HCT116 (cell line): ENCODE results near the gene TIMM10. TPM values are rescaled to one million over a fixed set of nuclear protein-coding genes. Genes with fewer than 3 reads are reported as not detected.
A peak's percentile ranks its signal among the peaks of the same experiment; 100 is the strongest.

Experiments
- ATAC-seq: fragments of 200-7000 bp; cut with Tn5 transposase; 2 replicates; pipeline ENCODE4 v1.9.1; 2020; ENCODE audit warnings: mild to moderate bottlenecking, moderate library complexity
- BruUV-seq: library from RNA; stranded (reverse); fragments of 400-500 nt; replicated peaks from 2 replicates; lab custom pipeline; 2021; lab: Mats Ljungman, UMichigan
- CTCF ChIA-PET: fragments of 300-600 bp; sonication (Branson Sonifier 250); formaldehyde crosslinking; loops from one replicate; lab custom pipeline; 2021; ENCODE audit warnings: antibody characterized with exemption; lab: Charles Lee
- POLR2A ChIA-PET: fragments of 300-600, 350-600 bp; sonication (Branson Sonifier 250); formaldehyde crosslinking; loops from one replicate; lab custom pipeline; 2021; ENCODE audit warnings: antibody characterized with exemption; lab: Charles Lee
- RAD21 ChIA-PET, 2 experiments: fragments of 300-600 bp; sonication (Branson Sonifier 250); formaldehyde crosslinking; loops; one replicate each; lab custom pipeline; 2023; ENCODE audit warnings: low total read pairs in 2 of 2; ENCODE audit not compliant: uncharacterized antibody in 2 of 2, unreplicated experiment in 2 of 2, low non-redundant PET in 1 of 2; lab: Charles Lee
- DNase-seq: peaks from one replicate; pipeline ENCODE4 v3.0.0-alpha.2; 2010; ENCODE audit warnings: low read depth, low spot score
- H2AFZ ChIP-seq: fragments of 200-600 bp; shearing (Covaris generic), sonication (generic); 2 replicates; pipeline ENCODE4 v1.6.1; 2017; ENCODE audit warnings: low read depth, mixed run types, mixed read lengths, antibody characterized with exemption, low read length; ENCODE audit not compliant: poor library complexity, severe bottlenecking
- H3K27ac ChIP-seq: 2 replicates; pipeline ENCODE4 v1.5.1; 2012; ENCODE audit warnings: low read depth, low read length
- H3K27me3 ChIP-seq: fragments of 200-600 bp; sonication (generic); 2 replicates; pipeline ENCODE4 v1.6.1; 2016; ENCODE audit warnings: mixed run types, low read length, mixed read lengths; ENCODE audit not compliant: insufficient read depth
- H3K36me3 ChIP-seq, 2 experiments: fragments of 200-500 bp in 1 of 2; fragments of 200-600 bp in 1 of 2; sonication (Bioruptor generic) in 1 of 2; sonication (generic) in 1 of 2; 2 replicates each; pipeline versions ENCODE4 v1.5.1 to v1.6.1; 2014 to 2016; ENCODE audit warnings: low read length in 2 of 2, inconsistent platforms in 1 of 2, mixed read lengths in 1 of 2, mixed run types in 1 of 2; ENCODE audit not compliant: insufficient read depth in 2 of 2, control insufficient read depth in 1 of 2
- H3K4me1 ChIP-seq, 2 experiments: fragments of 200-600 bp in 1 of 2; sonication (generic) in 1 of 2; 2 replicates each; pipeline versions ENCODE4 v1.5.1 to v1.6.1; 2012 to 2017; ENCODE audit warnings: low read length in 2 of 2, inconsistent platforms in 1 of 2, mild to moderate bottlenecking in 1 of 2, mixed read lengths in 1 of 2, mixed run types in 1 of 2, moderate library complexity in 1 of 2; ENCODE audit not compliant: insufficient read depth in 2 of 2, control insufficient read depth in 1 of 2
- H3K4me2 ChIP-seq: fragments of 200-600 bp; sonication (generic); 2 replicates; pipeline ENCODE4 v1.6.1; 2017; ENCODE audit warnings: mixed run types, low read length, mixed read lengths
- H3K4me3 ChIP-seq, 2 experiments: fragments of 200-600 bp in 1 of 2; sonication (generic) in 1 of 2; replicated peaks in 1 of 2; 2 replicates each; pipeline ENCODE4 v1.5.1; 2011 to 2016; ENCODE audit warnings: low read length in 2 of 2, control low read depth in 1 of 2, low read depth in 1 of 2, mild to moderate bottlenecking in 1 of 2, mixed read lengths in 1 of 2, mixed run types in 1 of 2
- H3K79me2 ChIP-seq: fragments of 200-600 bp; sonication (generic); 2 replicates; pipeline ENCODE4 v1.6.1; 2017; ENCODE audit warnings: mild to moderate bottlenecking, mixed run types, low read length, moderate library complexity, mixed read lengths; ENCODE audit not compliant: insufficient read depth
- H3K9ac ChIP-seq: fragments of 200-600 bp; sonication (generic); 2 replicates; pipeline ENCODE4 v1.6.1; 2016; ENCODE audit warnings: low read length, mixed read lengths
- H3K9me2 ChIP-seq: fragments of 200-600 bp; sonication (generic), shearing (Covaris generic); 2 replicates; pipeline ENCODE4 v1.6.1; 2017; ENCODE audit warnings: mixed run types, mild to moderate bottlenecking, moderate library complexity; ENCODE audit not compliant: insufficient read depth
- H3K9me3 ChIP-seq, 2 experiments: fragments of 200-500 bp in 1 of 2; fragments of 200-600 bp in 1 of 2; sonication (Bioruptor generic) in 1 of 2; sonication (generic) in 1 of 2; 2 replicates each; pipeline ENCODE4 v1.6.1; 2014 to 2017; ENCODE audit warnings: low read length in 2 of 2, mixed read lengths in 2 of 2, inconsistent platforms in 1 of 2, low read depth in 1 of 2, mild to moderate bottlenecking in 1 of 2, mixed run types in 1 of 2, moderate library complexity in 1 of 2; ENCODE audit not compliant: control insufficient read depth in 1 of 2, insufficient read depth in 1 of 2
- H4K20me1 ChIP-seq: fragments of 200-600 bp; sonication (generic), shearing (Covaris generic); 2 replicates; pipeline ENCODE4 v1.6.1; 2017; ENCODE audit warnings: mixed run types, mild to moderate bottlenecking, moderate library complexity; ENCODE audit not compliant: insufficient read depth
- CEBPB ChIP-seq: IDR thresholded peaks from 2 replicates; pipeline ENCODE4 v1.6.1; 2012; ENCODE audit warnings: low read depth
- RAD21 ChIP-seq: IDR thresholded peaks from 2 replicates; pipeline ENCODE4 v1.6.1; 2012; ENCODE audit warnings: low read depth, mild to moderate bottlenecking
- intact Hi-C: fragments of 100-400 bp; cut with micrococcal nuclease; formaldehyde crosslinking; loops from 2 replicates; pipeline ENCODE4 v1.10.0; 2022
- total RNA-seq: library from RNA; stranded (reverse); gene quantifications from one replicate; pipeline ENCODE4 v1.2.1, GENCODE V29; 2021; ENCODE audit not compliant: unreplicated experiment
- TF ChIP-seq, protein P1 (sequence below), 3 experiments: fragments of 200-600 bp in 1 of 3; sonication (generic) in 1 of 3; IDR thresholded peaks in 2 of 3; conservative IDR thresholded peaks in 1 of 3; 2 replicates each; pipeline ENCODE4 v1.5.1; 2012 to 2017; ENCODE audit warnings: low read depth in 2 of 3, low read length in 2 of 3, antibody characterized with exemption in 1 of 3, borderline replicate concordance in 1 of 3, control low read depth in 1 of 3, mild to moderate bottlenecking in 1 of 3, mixed read lengths in 1 of 3, mixed run types in 1 of 3, moderate library complexity in 1 of 3; ENCODE audit not compliant: insufficient read depth in 1 of 3
- TF ChIP-seq, protein P2 (sequence below): IDR thresholded peaks from 2 replicates; pipeline ENCODE4 v1.6.1; 2012

TIMM10 gene
- total RNA-seq, 1 experiment from 2014 or later: 65.6 TPM

DNA sequence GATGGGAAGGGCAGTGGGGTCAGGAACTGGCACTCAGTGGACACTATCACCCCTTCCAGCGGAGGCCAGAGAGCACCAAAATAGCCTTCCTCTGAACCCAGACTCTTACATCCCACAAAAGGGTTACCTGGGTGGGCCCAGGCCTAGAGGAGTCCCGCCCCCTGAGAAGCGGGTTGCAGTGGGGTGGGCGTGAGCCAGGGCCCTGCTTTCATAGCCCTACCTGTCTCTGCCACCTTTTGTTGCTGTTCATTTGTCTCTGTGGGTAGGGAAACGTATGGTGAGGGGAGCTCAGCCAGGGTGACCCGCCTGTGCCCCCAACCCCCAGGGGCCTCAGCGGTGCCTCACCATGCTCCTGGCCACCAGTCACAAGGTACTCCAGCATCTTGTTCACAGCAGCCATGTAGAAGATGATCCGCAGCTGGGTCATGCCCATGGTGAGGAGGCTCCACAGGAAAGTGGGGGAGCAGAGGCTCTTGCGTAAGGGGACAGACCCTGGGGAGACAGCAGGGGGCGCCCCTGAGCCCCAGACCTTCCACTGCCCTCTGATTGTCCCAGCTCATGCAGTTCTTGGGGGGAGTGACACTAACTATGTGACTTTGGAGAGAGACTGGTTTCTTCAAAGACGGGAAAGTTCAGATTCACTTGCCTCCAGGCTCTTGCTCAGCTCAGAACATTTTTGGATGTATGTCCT, 39.0 kb downstream of the TIMM10 start:
- TF ChIP-seq, protein P1, sequence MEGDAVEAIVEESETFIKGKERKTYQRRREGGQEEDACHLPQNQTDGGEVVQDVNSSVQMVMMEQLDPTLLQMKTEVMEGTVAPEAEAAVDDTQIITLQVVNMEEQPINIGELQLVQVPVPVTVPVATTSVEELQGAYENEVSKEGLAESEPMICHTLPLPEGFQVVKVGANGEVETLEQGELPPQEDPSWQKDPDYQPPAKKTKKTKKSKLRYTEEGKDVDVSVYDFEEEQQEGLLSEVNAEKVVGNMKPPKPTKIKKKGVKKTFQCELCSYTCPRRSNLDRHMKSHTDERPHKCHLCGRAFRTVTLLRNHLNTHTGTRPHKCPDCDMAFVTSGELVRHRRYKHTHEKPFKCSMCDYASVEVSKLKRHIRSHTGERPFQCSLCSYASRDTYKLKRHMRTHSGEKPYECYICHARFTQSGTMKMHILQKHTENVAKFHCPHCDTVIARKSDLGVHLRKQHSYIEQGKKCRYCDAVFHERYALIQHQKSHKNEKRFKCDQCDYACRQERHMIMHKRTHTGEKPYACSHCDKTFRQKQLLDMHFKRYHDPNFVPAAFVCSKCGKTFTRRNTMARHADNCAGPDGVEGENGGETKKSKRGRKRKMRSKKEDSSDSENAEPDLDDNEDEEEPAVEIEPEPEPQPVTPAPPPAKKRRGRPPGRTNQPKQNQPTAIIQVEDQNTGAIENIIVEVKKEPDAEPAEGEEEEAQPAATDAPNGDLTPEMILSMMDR (IDR thresholded peaks at IDR 0.05 in 2 of 3, conservative IDR thresholded peaks at IDR 0.05 in 1 of 3; ENCODE audit: borderline replicate concordance in 1 of 3, insufficient read depth in 1 of 3, low read depth in 2 of 3, low read length in 2 of 3): peak; percentile 57 to 94 (median 85); a peak in 5 of 6 replicates
- TF ChIP-seq, protein P2, sequence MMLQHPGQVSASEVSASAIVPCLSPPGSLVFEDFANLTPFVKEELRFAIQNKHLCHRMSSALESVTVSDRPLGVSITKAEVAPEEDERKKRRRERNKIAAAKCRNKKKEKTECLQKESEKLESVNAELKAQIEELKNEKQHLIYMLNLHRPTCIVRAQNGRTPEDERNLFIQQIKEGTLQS: no peak
- TF ChIP-seq CEBPB (peak; percentile 97), RAD21 (peak; percentile 51; the same call in 1 of the 2 replicates)
- H3K9me3 ChIP-seq: no peaks in the 10 kb centered on the region
- ChIA-PET CTCF (interaction anchor here (0.8 to 4.1 kb wide), 14 partner anchors 8 to 1022 kb away, joined by 3 to 78 read pairs (median 5); partner anchors contain the start of genes RTN4RL2 and TIMM10), RAD21 (interaction anchor here in 1 of 2 experiments (2.7 kb wide), 1 partner anchor 153 kb away, joined by 7 read pairs; no protein-coding TSS in a partner anchor), POLR2A (no interaction called here)
- no peaks in the 10 kb centered on the region for H3K27me3 ChIP-seq
- intact Hi-C loops: no loop called here
- peaks cover 5 to 7% of the 10 kb centered on the region in 2 experiments; a peak in 2 of 4 replicates for H3K4me1 ChIP-seq
- H2AFZ ChIP-seq: no peak overlapping the region
- ATAC-seq: peak; percentile 72
- no peaks in the 10 kb centered on the region for H3K36me3 ChIP-seq
- H3K4me3 ChIP-seq: no peak overlapping the region
- no peaks in the 10 kb centered on the region for H4K20me1 ChIP-seq
- no peak overlapping the region for H3K9ac ChIP-seq
- no peak overlapping the region for H3K27ac ChIP-seq
- no TSS peak for BruUV-seq
- H3K4me2 ChIP-seq: no peak overlapping the region
- no peak for DNase-seq
- H3K79me2 ChIP-seq: no peaks in the 10 kb centered on the region
- no peaks in the 10 kb centered on the region for H3K9me2 ChIP-seq
